ENCODE data around the gene CRELD1. TPM values are rescaled to one million over a fixed set of nuclear protein-coding genes. Genes with fewer than 3 reads are reported as not detected.

CRELD1 gene
- total RNA-seq, 1 experiment from 2014 or later = 15.5 TPM

- H3K4ac ChIP-seq (ENCODE audit: low read depth, low read length) = no peak overlapping the region
- no peak overlapping the region for H3T11ph ChIP-seq (ENCODE audit: low read length)
- no peak for TF ChIP-seq CTCF (conservative IDR thresholded peaks at IDR 0.05)
- H2BK20ac ChIP-seq (ENCODE audit: low read depth, low read length, poor library complexity, severe bottlenecking) = no peak overlapping the region
- no peaks in the 10 kb centered on the region for H3K79me1 ChIP-seq (ENCODE audit: insufficient read depth, low read depth, low read length, poor library complexity, severe bottlenecking)
- no peak overlapping the region for H2AK5ac ChIP-seq (ENCODE audit: insufficient read length, low read length)
- no peak overlapping the region for H4K8ac ChIP-seq (replicated peaks; ENCODE audit: insufficient read length, low read depth, low read length)
- no peak overlapping the region for H2BK15ac ChIP-seq (ENCODE audit: low read depth, low read length)
- no peak for DNase-seq
- no peak overlapping the region for H2BK120ac ChIP-seq (ENCODE audit: low read depth, low read length, poor library complexity, severe bottlenecking)
- peaks cover 20% of the 10 kb centered on the region for H3K23me2 ChIP-seq (ENCODE audit: insufficient read length, low read depth, low read length, poor library complexity, severe bottlenecking)
- Mint-ChIP-seq H3K27me3 (ENCODE audit: low read depth) (peaks cover 23% of the 10 kb centered on the region), H3K27ac (no peak overlapping the region), H3K36me3 (ENCODE audit: insufficient read depth in 1 of 3, low read depth in 3 of 3) (peaks cover 2 to 12% (median 9%) of the 10 kb centered on the region in 3 experiments; a peak in 5 of 7 replicates), H3K4me1 (peaks cover 2 to 12% of the 10 kb centered on the region in 2 experiments; a peak in 3 of 4 replicates), H3K4me3 (no peak overlapping the region), H3K9me3 (no peaks in the 10 kb centered on the region)
- no peak overlapping the region for H2AFZ ChIP-seq (ENCODE audit: low read length)
- H3K56ac ChIP-seq (ENCODE audit: insufficient read length, low read depth, low read length) = no peak overlapping the region
- H4K20me1 ChIP-seq (ENCODE audit: control insufficient read depth, insufficient read depth, insufficient read length) = no peaks in the 10 kb centered on the region
- H2BK12ac ChIP-seq (ENCODE audit: insufficient read length, low read depth, low read length) = no peak overlapping the region
- no peak overlapping the region for H3K9ac ChIP-seq (ENCODE audit: extremely low read depth, insufficient read length, low read length)
- no peaks in the 10 kb centered on the region for H3K27me3 ChIP-seq (ENCODE audit: insufficient read depth, low read length)
- no peak overlapping the region for H3K18ac ChIP-seq (ENCODE audit: insufficient read length, low read depth, low read length)
- H3K23ac ChIP-seq (ENCODE audit: insufficient read length, low read depth, low read length) = no peak overlapping the region
- WGBS (ENCODE audit: extremely low coverage, insufficient read length, low lambda C conversion rate) = no CpG with 5 or more reads among the region's 3 CpGs
- no peaks in the 10 kb centered on the region for H3K4me1 ChIP-seq (ENCODE audit: insufficient read depth, low read length)
- no peak overlapping the region for H4K91ac ChIP-seq (ENCODE audit: insufficient read length, low read depth, low read length)
- H4K5ac ChIP-seq (ENCODE audit: insufficient read length, low read depth, low read length) = no peak overlapping the region
- no peak overlapping the region for H3K27ac ChIP-seq (ENCODE audit: insufficient read length, low read depth, low read length)
- no peaks in the 10 kb centered on the region for H3K9me3 ChIP-seq (ENCODE audit: control insufficient read depth, low read depth, low read length)
- H2BK5ac ChIP-seq (ENCODE audit: insufficient read length, low read length) = no peak overlapping the region
- H3K14ac ChIP-seq (ENCODE audit: insufficient read depth, low read length) = no peak overlapping the region
- no peak overlapping the region for H3K4me2 ChIP-seq (ENCODE audit: insufficient read depth, insufficient read length, low read length)
- H3K79me2 ChIP-seq (ENCODE audit: insufficient read depth, low read length) = no peaks in the 10 kb centered on the region
Observed at GRCh38 chr3:9948586-9948985, 15.0 kb downstream of the CRELD1 start.
